ENCODE measurements around the gene COG1.

Gene COG1

GRCh38 chr17:73232587-73233373, 39.9 kb downstream of the COG1 start:
- no peak for TF ChIP-seq ZFX (IDR thresholded peaks at IDR 0.05; ENCODE audit: borderline replicate concordance)
- H3K27ac ChIP-seq, result peak overlapping the region; percentile 77

- TF ChIP-seq CTCF (IDR thresholded peaks at IDR 0.05), result no peak
- no peak for TF ChIP-seq ZFX (IDR thresholded peaks at IDR 0.05; ENCODE audit: borderline replicate concordance)
- no peak overlapping the region for H3K27ac ChIP-seq
These were observed 41.9 kb downstream of the COG1 start for GRCh38 chr17:73234736-73235135.

- no peak overlapping the region for H3K27ac ChIP-seq
These were observed 44.9 kb downstream of the COG1 start for GRCh38 chr17:73237714-73238113.

GRCh38 chr17:73240561-73240960, 47.7 kb downstream of the COG1 start:
- TF ChIP-seq ZFX (IDR thresholded peaks at IDR 0.05; ENCODE audit: borderline replicate concordance) (no peak), CTCF (IDR thresholded peaks at IDR 0.05) (no peak)
- no peak overlapping the region for H3K27ac ChIP-seq

More at GRCh38 chr17:73237714-73238113, 44.9 kb downstream of the COG1 start:
- no peak for TF ChIP-seq ZFX (IDR thresholded peaks at IDR 0.05; ENCODE audit: borderline replicate concordance)
- TF ChIP-seq CTCF (IDR thresholded peaks at IDR 0.05), result no peak

GRCh38 chr17:73247726-73248125, 54.9 kb downstream of the COG1 start:
- TF ChIP-seq ZFX (IDR thresholded peaks at IDR 0.05; ENCODE audit: borderline replicate concordance) (no peak), CTCF (IDR thresholded peaks at IDR 0.05) (peak; percentile 14; the same call in 1 of the 2 replicates)
- H3K27ac ChIP-seq, result no peak overlapping the region

GRCh38 chr17:73248532-73248931, 55.7 kb downstream of the COG1 start:
- TF ChIP-seq ZFX (IDR thresholded peaks at IDR 0.05; ENCODE audit: borderline replicate concordance) (no peak), CTCF (IDR thresholded peaks at IDR 0.05) (no peak)

GRCh38 chr17:73249700-73250099, 56.8 kb downstream of the COG1 start:
- H3K27ac ChIP-seq, result no peak overlapping the region
- TF ChIP-seq ZFX (IDR thresholded peaks at IDR 0.05; ENCODE audit: borderline replicate concordance), result no peak
- TF ChIP-seq CTCF (IDR thresholded peaks at IDR 0.05), result no peak

More at GRCh38 chr17:73248532-73248931, 55.7 kb downstream of the COG1 start:
- no peak overlapping the region for H3K27ac ChIP-seq

Measured in 22Rv1 (cell line).